ENCODE measurements around the gene EAF1.
A peak's percentile ranks its signal among the peaks of the same experiment; 100 is the strongest.
"Not testable (repeated sequence)": the region's sequence is repeated elsewhere in the genome, so short reads cannot be mapped to it uniquely, and the experiment has no call there.

EAF1 gene

DNA sequence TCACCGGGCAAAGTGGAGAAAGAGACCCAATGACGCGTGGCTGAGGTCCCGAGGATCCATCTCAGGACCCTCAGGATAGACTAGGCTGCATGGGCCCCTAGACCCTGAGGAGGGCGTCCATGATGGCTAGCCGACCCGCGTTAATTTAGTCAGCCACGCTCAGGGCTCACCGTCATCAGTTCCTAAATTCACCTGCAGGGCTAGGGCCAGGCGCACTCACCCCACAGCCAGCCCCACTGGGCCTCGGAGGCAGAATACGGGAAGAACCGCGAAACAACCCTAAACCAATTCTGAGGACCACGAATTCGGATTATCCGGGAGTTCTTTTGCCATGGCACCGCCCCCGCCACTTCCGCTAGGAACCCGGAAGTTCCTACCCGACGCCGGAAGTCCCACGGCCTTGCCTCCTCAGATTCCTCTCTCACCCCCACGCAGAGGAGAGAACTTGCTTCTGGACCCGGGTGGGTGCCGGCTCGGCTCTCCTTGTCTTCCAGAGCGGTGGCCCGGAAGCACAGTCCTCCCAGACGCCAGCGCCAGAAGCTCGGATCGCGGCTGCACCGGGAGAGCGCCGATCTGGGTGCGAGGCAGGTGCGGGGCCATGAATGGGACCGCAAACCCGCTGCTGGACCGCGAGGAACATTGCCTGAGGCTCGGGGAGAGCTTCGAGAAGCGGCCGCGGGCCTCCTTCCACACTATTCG is at the start of gene EAF1, which contains the start of gene METTL6:
Gene EAF1 (plus strand): TSS at position 417 of the 699 bp plus-strand sequence. CDS start 182 bp downstream, at position 599.
Gene METTL6 (minus strand): TSS at position 363 of the 699 bp plus-strand sequence. CDS start 1,033 bp downstream, outside the sequence.
- DNase-seq (ENCODE audit: low read depth): peak; percentile 85

DNA sequence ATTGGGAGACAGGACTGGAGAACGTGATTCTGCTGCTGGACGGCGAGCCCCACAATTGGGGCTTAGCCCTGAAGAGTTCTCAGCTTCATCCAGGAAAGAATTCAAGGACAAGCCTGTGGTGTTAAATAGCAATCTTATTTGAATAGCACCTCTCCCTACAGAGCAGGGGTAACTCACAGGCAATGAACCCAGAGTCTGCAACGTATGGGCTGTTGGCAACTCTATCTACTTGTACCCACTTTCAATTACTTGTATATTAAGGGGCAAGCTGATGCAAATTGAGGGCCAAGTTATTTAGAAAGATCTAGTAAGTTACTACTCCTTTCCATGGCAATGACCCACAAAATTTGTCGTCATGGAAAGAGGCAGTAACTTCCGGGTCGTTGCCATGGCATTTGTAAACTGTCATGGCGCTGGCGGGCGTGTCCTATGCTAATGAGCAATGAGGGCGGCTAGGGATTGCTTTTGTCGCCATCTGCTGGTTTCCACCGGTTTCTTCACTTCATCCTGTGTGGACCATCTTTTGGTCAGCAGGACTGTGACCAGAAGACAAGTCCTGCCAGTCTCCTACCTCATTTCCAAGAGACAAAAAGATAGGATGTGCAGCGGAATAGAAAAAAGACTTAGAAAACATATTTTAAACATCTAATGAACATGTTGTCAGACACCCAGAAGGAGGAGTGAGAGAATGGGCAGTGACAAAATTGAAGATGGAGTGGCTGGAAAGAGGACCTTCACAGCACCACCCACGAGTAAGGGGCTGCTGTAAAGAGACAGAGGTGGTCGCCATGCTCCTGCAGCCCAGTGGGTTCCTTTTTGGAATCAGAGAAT is 49.2 kb upstream of the EAF1 start:
- peak; percentile 95 for DNase-seq (ENCODE audit: low read depth)

DNA sequence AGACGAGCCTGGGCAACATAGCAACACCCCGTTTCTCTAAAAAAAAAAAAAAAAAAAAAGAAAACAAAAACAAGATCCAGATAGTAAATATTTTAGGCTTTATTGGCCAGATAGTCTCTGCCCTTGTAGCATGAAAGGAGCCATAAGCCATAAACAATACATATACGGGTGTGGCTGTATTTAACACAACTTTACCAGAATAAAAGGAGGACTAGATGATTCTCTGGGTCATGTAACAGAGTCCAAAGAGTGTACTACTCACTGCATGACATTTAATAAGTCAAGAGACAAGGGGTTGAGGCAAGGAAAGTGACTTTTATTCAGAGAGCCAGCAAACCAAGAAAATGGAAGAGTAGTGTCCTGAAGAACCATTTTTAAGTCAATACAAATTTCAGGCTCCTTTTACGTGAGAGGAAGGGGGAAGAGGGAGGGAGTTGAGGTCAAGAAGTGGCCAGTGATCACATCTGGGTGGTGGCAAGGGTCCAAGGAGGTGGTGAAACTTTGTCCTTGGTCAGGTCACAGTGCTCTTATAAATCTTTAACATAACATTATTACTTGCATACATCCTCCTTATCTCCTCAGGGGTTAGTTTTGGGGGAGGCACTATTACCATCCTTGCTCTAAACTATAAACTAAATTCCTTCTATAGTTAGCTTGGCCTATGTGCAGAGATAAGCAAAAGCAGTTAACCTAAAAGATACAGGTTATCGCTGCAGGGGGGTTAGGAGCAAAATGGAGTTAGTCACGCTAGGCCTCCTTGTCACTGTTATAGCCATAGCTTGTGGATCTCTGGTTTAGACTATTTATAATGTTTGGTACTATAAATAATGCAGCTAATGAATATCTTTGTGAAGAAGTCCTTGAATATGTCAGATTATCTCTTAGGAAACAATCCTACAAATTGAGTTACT is 46.2 kb upstream of the EAF1 start:
- DNase-seq (ENCODE audit: low read depth): no peak

DNA sequence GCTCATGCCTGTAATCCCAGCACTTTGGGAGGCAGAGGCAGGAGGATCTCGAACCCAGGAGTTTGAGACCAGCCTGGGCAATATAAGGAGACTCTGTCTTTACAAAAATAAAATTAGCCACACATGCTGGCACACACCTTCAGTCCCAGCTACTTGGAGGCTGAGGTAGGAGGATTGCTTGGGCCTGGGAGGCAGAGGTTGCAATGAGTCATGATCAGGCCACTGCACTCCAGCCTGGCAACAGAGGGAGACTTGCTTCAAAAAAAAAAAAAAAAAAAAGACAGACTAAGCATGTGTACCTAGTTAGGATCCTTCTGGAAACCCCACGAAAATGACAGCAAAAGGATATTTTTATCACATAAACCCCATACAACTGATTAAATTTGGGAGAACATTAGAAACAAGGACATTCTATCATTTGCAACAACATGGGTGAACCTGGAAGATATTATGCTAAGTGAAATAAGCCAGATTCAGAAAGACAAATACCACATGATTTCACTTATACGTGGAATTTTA is 44.9 kb upstream of the EAF1 start:
- no peak for DNase-seq (ENCODE audit: low read depth)

DNA sequence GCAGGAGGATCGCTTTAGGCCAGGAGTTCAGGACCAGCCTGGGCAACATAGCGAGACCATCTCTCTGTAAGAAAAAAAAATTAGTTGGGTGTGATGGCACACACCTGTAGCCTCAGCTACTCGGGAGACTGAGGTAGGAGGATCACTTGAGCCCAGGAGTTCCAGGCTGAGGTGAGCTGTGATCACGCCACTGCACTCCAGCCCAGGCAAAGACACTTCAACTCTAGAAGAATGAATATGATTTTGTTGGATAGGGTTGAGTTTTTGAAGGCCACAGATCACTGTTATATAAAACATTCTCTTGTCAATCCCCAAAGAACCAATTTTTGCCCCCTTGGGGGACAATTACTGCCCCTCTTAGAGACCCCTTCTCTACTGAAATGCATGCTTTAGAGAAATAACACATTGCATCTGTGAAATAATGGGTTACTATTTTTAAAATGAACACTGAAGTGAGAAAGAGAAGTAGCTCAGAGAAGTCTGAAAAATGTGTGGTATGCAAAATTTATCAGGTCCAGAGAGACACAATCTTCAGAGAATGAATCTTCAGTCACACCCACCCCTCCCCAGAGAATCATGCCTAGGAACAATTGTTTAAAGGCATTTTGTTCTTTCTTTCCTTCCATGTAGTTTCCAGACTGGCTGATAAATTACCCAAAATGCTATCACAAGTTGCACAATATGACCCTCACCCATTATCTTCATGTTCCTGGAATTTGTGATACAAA is 42.7 kb upstream of the EAF1 start:
- DNase-seq (ENCODE audit: low read depth): no peak

DNA sequence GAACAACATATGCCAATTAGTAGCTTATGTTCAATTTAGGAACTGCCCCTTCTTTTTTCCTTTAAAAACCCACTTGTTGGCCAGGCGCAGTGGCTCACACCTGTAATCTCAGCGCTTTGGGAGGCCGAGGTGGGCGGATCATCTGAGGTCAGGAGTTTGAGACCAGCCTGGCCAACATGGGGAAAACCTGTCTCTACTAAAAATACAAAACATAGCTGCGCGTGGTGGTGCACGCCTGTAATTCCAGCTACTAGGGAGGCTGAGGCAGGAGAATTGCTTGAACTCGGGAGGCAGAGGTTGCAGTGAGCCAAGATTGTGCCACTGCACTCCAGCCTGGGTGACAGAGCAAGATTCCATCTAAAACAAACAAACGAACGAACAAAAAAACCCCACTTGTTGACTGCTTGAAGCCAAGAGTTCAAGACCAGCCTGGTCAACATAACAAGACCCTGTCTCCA is 42.1 kb upstream of the EAF1 start:
- not testable (repeated sequence) for DNase-seq (ENCODE audit: low read depth)

DNA sequence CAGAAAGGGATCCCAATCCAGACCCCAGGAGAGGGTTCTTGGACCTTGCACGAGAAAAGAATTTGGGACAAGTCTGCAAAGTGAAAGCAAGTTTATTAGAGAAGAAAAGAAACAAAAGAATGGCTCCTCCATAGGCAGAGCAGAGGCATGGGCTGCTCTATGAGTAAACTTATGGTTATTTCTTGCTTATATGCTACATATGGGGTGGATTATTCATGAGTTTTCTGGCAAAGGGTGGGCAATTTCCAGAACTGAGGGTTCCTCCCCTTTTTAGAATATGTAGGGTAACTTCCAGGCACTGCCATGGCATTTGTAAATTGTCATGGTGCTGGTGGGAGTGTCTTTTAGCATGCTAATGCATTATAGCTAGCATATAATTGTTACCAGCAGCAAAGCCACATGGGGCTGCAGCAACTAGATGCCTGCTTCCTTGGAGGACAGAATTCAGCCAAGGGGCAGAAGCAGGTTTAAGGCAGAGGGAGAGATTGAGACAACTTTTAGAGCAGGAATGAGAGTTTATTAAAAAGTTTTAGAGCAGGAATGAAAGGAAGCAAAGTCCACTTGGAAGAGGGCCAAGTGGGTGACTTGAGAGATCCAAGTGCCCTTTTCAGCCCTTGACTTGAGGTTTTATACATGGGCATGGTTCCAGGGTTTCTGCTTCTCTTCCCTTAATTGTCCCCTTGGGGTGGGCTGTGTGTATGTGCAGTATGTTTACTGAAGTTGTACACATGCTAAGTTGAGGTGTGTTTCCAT is 41.3 kb upstream of the EAF1 start:
- no peak for DNase-seq (ENCODE audit: low read depth)

DNA sequence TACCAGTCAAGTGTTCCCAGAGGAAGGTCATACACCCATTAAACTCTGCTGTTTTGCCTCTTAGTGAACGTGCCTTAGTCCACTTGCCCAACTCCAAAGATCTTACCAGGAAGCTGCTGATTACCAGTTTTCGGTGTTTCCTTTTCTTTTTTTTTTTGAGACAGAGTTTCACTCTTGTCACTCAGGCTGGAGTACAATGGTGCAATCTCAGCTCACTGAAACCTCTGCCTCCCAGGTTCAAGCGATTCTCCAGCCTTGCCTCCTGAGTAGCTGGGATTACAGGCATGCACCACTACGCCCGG is 40.8 kb upstream of the EAF1 start:
- DNase-seq (ENCODE audit: low read depth): not testable (repeated sequence)

DNA sequence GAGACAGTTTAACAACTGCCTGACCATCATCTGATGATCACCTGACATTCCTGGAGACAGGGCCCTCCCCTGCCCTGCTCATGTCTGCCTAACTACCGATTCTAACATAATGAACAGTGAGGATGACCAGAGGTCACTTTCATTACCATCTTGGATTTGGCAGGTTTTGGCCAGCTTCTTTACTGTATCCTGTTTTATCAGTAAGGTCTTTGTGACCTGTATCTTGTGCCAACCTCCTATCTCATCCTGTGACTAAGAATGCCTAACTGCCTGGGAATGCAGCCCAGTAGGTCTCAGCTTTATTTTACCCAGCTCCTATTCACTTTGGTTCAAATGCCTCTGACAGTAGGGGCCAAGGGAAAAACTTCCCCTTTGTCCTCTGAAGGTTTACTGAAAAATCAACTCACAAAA is 40.2 kb upstream of the EAF1 start:
- peak; percentile 24 for DNase-seq (ENCODE audit: low read depth)

DNA sequence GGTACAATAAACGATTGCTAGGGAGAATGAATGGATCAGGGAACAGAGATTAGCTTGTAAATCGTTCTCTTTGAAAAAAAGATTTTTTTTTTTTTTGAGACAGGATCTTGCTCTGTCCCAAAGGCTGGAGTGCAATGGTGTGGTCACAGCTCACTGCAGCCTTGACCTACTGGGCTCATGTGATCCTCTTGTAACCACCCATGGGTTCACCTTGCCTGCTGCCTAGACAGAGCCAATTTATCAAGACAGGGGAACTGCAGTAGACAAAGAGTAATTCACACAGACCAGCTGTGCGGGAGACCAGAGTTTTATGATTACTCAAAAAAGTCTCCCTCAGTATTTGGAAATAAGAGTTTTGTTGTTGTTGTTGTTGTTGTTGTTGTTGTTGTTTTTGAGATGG is 39.7 kb upstream of the EAF1 start:
- DNase-seq (ENCODE audit: low read depth): no peak

DNA sequence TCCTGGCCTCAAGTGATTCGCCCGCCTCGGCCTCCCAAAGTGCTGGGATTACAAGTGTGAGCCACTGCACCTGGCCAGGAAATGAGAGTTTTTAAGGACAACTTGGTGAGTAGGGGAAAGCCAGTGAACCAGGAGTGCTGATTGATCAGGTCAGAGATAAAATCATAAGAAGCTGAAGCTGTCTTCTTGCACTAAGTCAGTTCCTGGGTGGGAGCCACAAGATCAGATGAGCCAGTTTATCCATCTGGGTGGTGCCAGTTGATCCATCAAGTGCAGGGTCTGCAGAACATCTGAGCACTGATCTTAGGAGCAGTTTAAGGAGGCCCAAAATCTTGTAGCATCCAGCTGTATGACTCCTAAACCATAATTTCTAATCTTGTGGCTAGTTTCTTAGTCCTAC is 39.1 kb upstream of the EAF1 start:
- DNase-seq (ENCODE audit: low read depth): not testable (repeated sequence)

DNA sequence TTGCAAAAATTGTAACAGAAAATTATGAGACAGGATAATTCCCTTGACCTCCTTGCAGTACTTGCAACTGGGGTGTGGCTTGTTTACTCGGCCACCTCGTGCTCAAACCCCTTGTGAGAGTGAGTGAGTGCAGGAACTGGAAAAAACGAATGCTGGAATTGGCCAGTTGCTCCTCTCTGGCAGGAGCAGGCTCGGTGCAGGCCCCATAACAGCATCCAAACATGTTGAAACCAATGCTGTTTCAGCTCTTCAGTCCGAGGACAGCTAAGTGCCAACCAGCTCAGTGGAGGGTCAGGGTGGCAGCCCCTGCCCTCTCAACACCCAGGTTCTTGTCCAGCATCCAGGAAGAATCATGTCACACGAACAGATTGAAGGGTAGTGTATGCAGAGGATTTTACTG is 36.9 kb upstream of the EAF1 start:
- DNase-seq (ENCODE audit: low read depth): no peak

DNA sequence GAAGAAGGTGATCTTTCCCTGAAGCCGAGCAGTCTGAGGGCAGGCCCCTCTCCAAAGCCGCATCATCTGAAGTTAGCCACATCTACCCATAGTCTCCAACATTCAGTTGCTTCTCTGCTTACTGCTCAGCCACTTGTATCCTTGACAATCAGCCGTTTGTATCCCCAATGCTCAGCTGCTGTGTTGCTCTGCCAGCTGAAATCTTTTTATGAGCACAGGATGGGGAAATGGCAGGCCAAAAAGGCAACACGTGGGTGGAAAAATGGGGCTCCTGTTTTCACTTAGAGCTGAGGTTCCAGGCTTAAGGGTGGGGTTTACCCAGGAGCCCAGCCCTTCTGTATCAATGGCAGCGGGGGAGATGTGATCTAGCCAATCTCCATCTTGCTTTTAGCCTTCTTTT is 36.4 kb upstream of the EAF1 start:
- no peak for DNase-seq (ENCODE audit: low read depth)

DNA sequence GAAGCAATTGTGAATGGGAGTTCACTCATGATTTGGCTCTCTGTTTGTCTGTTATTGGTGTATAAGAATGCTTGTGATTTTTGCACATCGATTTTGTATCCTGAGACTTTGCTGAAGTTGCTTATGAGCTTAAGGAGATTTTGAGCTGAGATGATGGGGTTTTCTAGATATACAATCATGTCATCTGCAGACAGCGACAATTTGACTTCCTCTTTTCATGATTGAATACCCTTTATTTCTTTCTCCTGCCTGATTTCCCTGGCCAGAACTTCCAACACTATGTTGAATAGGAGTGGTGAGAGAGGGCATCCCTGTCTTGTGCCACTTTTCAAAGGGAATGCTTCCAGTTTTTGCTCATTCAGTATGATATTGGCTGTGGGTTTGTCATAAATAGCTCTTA is 34.1 kb upstream of the EAF1 start:
- DNase-seq (ENCODE audit: low read depth): not testable (repeated sequence)

DNA sequence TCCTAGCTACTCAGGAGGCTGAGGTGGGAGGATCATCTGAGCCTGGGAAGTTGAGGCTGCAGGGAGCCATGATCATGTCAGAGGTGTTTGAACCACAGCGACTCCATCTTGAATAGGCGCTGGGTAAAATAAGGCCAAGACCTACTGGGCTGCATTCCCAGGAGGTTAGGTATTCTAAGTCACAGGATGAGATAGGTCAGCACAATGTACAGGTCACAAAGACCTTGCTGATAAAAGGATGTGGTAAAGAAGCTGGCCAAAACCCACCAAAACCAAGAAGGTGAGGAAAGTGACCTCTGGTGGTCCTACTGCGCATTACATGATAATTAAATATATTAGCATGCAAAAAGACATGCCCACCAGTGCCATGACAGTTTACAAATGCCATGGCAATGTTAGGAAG is 28.7 kb upstream of the EAF1 start:
- DNase-seq (ENCODE audit: low read depth): peak; percentile 58

DNA sequence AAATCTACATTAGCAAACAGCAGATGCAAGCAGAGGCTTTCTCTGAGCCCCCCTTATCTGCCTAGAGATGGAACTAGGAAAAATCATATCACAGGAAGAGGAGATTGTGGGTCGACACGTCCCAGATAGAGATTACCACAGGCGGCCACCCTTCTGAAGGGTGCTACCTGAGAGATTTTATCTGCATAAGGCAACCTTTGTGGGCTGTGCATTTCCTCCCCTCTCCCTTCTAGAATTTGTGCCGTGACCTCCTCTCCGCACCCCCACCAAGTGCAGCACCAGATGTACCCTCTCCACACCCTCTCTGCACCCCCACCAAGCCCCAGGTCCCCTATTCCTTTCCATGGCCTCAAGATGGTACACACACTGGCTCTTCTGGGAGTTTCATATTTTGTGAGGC is 27.4 kb upstream of the EAF1 start:
- no peak for DNase-seq (ENCODE audit: low read depth)

DNA sequence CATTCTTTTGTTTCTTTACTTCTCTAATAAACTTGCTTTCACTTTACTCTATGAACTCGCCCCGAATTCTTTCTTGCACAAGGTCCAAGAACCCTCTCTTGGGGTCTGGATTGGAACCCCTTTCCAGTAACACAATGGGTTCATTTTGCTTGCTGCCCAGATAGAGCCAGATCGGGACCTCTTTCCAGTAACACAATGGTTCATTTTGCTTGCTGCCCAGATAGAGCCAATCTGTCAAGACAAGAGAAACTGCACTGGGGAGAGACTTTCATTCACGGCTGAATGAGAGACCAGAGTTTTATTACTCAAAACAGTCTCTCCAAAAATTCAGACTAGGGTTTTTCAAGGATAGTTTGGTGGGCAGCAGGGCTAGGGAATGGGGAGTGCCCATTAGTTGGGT is 25.5 kb upstream of the EAF1 start:
- DNase-seq (ENCODE audit: low read depth): no peak

DNA sequence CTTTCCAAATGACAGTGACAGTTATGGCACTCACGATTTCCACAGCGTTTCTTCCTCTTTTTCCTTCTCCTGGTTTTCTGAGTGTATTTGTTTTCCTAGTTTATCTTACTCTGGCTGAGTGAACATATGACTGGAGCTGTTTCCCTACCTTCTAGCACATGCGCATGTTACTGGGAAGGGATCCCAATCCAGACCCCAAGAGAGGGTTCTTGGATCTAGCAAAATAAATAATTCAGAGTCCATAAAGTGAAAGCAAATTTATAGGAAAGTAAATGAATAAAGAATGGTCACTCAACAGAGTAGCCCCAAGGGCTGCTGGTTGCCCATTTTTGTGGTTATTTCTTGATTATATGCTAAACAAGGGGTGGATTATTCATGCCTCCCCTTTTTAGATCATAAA is 23.9 kb upstream of the EAF1 start:
- no peak for DNase-seq (ENCODE audit: low read depth)

DNA sequence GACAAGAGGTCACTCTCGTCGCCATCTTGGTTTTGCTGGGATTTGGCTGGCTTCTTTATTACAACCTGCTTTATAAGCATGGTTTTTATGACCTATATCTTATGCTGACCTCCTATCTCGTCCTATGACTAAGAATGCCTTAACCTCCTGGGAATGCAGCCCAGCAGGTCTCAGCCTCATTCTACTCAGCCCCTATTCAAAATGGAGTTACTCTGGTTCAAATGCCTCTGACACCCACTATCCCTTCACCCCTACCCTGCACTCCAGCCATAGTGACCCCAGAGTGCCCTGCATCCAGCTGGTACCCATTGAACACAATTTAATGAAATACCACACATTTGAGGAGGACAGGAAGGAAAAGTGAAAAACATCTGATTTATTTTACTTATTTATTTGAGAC is 23.4 kb upstream of the EAF1 start:
- DNase-seq (ENCODE audit: low read depth): no peak

DNA sequence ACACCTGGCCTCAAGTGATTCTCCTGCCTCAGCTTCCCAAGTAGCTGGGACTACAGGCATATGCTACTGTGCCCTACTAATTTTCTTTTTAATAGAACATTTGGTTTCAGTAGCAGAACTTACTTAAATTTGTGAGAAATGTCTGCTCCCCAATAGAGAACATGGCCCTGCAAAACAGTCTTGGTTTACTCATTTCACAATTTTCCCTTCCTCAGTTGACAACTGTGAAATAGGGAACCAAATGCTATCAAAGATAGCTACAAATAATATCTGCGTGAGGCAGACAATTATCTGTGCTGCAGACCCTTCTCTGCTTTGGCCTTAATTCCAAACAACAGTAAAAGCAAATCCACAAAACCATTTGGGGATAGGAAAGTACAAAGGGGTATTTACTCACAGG is 22.6 kb upstream of the EAF1 start:
- DNase-seq (ENCODE audit: low read depth): no peak
